ENCODE data around the gene CRNKL1.

CRNKL1 gene

DNA sequence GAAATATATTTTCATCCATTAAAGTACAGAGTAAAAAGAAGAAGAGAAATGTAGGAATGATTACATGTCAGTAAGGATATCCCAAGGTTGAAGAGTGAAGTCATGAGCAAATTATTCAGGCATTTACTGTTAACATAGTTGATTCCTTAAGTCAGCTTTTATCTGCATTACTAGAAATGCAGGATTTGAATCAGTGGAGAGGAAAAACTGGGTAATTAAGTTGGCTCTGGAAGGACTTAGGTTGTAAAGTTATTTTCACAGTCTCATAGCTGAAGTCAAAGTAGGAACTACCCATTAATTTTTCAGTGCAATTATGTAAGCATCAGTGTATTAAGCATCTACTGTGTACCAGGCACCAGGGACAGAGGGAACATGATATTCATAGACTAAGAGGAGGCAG is 27.3 kb downstream of the CRNKL1 start:
- H3K27ac ChIP-seq: no peak overlapping the region
- TF ChIP-seq ZFX (IDR thresholded peaks at IDR 0.05): no peak
- TF ChIP-seq, protein P1, sequence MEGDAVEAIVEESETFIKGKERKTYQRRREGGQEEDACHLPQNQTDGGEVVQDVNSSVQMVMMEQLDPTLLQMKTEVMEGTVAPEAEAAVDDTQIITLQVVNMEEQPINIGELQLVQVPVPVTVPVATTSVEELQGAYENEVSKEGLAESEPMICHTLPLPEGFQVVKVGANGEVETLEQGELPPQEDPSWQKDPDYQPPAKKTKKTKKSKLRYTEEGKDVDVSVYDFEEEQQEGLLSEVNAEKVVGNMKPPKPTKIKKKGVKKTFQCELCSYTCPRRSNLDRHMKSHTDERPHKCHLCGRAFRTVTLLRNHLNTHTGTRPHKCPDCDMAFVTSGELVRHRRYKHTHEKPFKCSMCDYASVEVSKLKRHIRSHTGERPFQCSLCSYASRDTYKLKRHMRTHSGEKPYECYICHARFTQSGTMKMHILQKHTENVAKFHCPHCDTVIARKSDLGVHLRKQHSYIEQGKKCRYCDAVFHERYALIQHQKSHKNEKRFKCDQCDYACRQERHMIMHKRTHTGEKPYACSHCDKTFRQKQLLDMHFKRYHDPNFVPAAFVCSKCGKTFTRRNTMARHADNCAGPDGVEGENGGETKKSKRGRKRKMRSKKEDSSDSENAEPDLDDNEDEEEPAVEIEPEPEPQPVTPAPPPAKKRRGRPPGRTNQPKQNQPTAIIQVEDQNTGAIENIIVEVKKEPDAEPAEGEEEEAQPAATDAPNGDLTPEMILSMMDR (conservative IDR thresholded peaks at IDR 0.05): no peak

DNA sequence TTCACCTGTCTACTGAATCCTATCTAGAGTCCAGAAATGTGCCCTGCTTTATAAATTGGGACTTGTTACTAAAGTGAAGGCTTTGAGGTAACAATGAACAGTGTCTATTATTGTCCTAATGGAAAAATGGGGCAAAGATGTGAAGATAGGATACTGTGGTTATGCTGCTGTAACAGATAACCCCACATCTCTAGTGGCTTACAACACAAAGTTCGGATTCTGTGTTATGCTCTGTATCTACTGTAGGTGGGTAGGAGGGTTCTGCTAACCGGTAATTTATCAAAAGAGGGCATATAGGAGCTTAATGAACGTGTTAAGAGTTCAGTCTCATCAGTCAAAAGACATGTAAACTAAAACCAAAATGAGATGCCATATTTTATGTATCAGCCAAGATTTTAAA is 28.9 kb downstream of the CRNKL1 start:
- TF ChIP-seq ZFX (IDR thresholded peaks at IDR 0.05): no peak
- TF ChIP-seq, protein P1 (conservative IDR thresholded peaks at IDR 0.05): no peak
- no peak overlapping the region for H3K27ac ChIP-seq

DNA sequence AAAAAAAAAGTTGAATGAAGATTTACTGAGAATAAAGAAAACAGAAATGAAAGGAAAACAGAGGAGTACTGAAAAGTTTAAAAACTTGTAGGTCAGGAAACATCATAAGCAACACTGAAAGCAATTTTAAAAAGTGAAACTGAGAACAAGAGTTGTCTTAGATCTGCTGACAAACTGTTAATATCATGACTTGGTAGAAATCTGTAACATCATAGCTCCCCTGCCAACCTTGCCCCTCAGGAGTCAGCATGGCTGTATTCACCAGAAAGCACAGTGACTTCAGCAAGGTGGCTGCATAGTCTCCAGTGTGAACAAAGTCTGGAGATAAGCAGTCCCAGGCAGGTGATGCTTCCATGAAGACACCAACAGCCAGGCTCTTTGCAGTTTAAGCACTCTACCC is 29.8 kb downstream of the CRNKL1 start:
- TF ChIP-seq, protein P1 (conservative IDR thresholded peaks at IDR 0.05): no peak
- no peak for TF ChIP-seq ZFX (IDR thresholded peaks at IDR 0.05)
- H3K27ac ChIP-seq: no peak overlapping the region

DNA sequence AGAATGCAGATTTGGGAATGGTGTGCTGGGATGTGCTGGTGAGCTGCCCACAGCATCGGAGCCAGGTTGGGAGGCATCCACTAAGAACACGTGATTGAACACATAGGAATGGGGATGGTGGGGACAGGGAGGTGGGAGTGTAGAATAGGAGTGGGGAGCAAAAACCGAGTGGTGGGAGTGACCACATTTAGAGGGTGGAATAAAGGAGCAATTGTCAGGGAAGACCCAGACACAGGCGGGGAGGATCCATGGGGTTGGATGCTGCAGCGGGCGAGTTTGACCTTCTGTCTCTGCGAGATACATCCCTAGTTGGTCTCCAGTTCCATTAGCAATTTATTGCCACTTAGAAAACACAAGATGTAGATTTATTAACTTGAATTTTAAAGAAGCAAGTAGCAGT is 30.4 kb downstream of the CRNKL1 start:
- no peak for TF ChIP-seq ZFX (IDR thresholded peaks at IDR 0.05)
- TF ChIP-seq, protein P1 (conservative IDR thresholded peaks at IDR 0.05): no peak
- H3K27ac ChIP-seq: no peak overlapping the region

DNA sequence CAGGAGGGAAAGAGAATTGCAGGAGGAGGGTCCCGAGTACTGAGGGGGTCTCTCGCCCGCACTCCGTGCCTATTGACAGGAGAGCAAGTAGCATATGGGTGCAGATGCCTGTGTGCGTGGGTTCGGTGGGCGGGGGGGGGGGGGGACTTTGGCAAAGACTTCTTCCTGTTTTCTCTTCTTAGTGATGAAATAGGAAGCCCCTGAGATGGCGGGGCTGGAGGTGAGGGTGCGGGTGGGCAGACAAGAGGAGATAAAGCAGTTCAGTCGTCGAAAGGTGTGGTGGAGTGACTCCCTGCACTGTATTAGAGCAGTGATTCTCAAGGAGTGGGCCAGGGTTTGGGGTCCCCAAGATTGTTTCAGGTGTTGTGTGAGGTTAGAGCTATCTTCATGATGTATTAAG is 31.4 kb downstream of the CRNKL1 start:
- no peak for TF ChIP-seq ZFX (IDR thresholded peaks at IDR 0.05)
- TF ChIP-seq, protein P1 (conservative IDR thresholded peaks at IDR 0.05): no peak
- peak overlapping the region; percentile 33; the same call in 1 of the 2 replicates for H3K27ac ChIP-seq

DNA sequence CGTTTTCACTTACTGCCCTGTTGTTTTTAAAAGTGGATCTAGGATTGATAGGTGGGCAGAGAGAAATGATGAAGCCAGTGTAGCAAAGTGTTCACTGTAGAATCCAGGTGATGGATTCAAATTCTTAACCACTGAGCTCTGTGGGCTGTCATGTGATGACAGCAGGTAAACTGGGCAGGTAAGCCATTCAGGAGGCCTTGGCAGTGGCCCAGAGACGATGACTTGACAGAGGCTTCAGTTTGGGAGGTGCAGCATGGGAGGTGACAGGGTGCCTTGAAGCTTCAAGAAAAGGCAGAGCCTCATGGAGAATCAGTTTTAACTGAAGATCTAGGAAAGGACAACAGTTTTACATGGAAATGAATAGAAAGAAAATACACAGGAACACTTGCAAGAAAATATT is 33.1 kb downstream of the CRNKL1 start:
- H3K27ac ChIP-seq: peak overlapping the region; percentile 96
- TF ChIP-seq, protein P1 (conservative IDR thresholded peaks at IDR 0.05): no peak
- no peak for TF ChIP-seq ZFX (IDR thresholded peaks at IDR 0.05)

DNA sequence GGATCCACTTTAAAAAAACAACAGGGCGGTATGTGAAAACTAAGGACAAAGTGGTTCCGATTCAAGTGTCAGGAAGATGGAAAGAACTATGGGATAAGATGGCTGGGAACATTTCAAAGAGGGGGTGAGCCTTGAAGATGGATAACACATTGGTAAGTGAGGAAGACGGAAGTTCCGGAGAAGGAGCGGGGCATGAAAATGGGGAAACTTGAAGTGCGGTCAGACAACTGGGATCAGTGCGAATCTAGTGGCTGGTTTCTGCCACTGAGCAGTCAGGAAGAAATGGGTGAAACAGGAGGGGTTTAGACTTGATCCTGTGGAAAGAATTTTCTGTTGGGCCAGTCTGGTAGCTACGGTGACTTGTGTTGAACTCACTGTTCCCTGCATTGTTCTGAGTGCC is 33.9 kb downstream of the CRNKL1 start:
- H3K27ac ChIP-seq: peak overlapping the region; percentile 96

More for the DNA sequence above, 33.9 kb downstream of the CRNKL1 start:
- no peak for TF ChIP-seq ZFX (IDR thresholded peaks at IDR 0.05)
- TF ChIP-seq, protein P1 (conservative IDR thresholded peaks at IDR 0.05): no peak

Data from C4-2B (cell line).